GM21717 (cell line): ENCODE results near the gene CACNB1.

ENCODE experiments used
- ATAC-seq: cut with Tn5 transposase; IDR thresholded peaks from one replicate; pipeline ENCODE4 v1.9.1; 2021; ENCODE audit warnings: mild to moderate bottlenecking, moderate library complexity; ENCODE audit not compliant: unreplicated experiment

CACNB1 gene

DNA sequence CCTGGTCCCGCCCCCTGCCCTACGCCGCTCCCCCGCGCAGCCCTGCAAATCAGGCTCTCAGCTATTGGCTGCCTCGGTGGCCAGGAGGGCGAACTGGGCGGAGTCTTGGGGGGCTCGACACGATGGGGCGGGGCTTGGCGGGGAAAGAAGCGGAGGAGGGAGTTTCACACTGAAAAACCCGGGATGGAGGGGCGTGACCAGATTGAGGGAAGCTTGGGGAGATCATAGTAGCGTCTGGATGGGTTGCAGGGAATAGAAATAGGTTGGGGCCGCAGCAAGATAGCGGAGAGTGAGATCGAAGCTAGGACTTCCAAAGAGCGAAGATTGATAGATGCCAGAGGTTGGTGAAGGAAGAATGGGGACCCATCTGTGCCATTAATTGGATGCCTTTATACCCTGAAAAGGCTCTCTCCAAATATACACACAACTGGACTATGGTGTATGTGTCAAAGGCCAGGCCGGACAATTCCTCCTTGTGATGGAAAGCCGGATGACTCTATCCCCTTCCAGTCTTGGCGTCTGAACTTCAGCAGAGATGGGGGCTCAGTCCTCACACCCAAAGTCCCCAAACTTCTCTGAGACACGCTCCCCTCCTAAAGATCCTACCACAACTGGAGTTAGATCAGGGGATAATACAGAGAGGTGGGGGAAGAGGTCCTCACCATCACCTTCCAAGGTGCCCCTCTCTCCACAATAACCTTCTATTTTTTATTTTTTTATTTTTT lies 28.7 kb upstream of the CACNB1 start:
- ATAC-seq, result no peak

DNA sequence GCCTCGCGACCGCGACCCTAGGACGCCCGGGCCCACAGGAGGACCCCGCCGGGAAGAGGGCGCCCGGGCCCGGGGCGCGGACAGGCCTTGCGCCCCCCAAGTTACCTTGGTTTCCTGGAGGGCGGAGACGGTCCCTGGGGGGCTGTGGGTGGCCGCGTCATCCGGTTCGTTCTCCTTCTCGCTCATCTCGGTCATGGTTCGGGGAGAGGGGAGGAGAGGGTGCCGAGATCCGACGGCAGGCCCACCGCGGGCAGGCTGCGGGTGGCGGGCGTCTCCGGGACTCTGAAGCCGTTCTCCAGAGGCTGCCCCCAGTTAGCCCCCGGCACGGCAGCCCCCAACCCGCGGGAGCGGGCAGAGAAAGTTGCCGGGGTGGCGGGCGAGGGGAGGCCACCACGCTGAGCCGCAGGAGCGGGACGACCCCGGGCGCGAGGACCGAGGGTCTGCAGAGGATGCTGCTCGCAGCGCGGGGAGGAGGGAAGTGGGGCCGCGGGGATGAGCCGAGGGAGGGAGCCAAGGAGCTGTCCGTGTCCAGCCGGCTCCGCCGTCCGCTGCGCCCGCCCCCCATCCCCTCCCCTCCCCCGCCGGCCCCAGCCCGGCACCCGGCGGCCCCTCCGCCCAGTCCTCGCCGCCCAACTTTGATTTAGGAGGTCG lies 28.0 kb upstream of the CACNB1 start, which contains the start of gene STAC2:
STAC2 (minus strand) TSS at position 638 of the 651 bp plus-strand sequence; CDS start at position 195, 443 bp downstream.
- no peak for ATAC-seq

DNA sequence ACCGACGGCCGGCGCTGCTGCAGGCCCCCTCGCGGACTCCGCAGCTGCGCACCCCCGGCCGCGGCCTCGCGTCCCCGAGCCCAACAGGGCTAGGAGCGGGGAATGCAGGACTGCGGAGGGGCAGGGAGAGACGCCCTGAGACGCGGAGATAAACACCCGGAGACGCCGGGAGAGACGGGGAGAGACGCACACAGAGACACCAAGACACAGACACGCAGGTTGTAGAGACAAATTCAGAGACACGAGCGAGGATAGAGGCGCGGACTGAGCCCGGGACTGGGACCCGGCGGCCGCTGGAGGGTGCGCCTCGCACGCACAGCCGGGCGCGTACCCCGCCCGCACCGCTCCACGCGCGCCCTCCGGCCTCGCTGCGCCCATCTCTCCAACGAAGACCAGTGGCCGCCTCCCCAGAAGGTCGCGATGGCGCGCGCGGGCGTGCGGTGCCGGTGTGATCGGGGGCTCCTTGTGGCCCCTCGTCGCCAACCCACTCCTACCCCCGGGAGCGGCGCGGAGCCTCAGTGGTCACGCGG lies 27.4 kb upstream of the CACNB1 start:
- no peak for ATAC-seq

DNA sequence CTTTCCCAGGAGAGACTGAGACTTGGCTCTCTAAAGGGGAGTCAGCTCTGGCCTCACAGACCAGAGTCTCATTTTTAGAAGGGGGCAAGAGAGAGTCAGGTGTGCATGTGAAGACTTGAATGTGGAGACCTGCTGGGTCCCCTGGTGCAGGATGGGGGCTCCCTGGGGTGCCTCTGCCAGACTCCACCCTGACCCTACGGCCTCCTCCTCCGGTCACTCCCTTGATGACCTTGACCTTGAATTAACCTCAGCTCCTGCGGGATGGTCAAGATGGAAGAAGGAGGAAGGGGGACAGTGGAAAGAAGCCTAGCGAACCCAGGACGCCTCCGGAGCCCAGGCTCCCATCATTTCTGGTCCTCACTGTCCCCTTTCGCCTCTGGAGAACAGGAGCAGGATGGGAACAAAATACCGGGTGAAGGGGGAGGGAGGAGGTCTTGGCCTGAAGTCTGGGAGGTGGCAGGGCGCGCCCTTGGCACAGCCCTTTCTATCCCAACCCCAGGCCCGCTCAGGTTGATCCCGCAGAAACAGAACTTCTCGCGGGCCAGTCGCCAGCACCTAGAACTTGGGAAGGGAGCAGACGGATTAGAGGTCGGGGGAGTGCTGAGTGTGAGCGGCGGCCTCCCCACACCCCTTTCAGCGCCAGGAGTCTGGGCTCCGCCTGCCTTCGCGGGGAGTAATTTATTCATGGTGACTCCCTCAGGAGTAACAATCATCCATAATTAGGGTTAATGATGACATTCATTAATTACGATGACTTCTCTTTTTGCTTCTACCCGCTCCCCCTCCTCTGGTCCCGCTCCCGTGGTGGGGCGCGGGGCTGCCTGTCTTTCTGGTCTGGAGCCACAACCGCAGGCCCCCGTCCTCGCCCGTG lies 26.7 kb upstream of the CACNB1 start:
- ATAC-seq, result no peak

DNA sequence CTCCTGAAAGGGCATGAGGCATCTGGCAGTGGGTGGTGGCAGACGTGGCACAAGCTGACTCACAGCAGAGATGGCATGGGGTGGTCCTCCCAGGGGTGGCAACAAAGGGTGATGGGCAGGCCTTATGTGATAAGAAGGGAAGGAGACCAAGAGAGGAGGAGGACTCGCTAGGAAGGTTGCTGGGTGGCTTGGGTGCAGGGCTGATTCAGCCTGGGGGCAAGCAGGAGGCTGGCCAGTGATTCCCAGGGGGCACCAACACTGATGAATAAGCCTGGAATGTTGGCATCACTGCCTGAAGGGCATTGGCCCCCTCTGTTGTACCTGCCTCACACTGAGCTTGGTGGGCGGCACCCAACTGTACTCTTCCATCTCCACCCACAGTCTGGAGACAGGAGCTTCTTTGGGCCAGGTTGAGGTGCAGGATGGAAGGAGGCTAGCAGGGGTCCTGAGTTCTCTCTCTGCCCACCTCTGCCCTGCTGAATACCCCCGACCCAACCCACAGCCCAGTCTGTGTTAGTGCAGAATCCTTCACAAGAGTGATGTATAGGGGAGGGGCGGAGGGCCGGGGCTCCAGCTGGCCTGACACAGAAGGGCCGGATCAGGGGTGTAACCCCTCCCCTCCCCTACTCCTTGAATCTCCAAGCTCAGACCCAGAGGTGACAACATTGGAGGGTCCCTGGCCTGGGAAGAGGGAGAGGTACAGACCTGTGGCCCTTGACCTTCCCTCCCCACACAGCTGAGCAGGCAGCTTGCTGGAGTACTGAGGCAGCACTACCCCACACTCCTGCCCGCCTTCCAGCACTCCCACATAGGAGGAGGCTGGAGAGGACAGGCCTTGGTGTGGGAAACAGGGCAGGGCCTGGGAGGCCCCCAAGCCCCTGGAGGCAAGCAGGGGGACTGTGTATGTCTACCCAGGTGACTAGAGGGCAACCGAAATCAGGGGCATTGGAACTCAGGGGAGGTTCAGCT lies 25.7 kb upstream of the CACNB1 start:
- ATAC-seq, result no peak

DNA sequence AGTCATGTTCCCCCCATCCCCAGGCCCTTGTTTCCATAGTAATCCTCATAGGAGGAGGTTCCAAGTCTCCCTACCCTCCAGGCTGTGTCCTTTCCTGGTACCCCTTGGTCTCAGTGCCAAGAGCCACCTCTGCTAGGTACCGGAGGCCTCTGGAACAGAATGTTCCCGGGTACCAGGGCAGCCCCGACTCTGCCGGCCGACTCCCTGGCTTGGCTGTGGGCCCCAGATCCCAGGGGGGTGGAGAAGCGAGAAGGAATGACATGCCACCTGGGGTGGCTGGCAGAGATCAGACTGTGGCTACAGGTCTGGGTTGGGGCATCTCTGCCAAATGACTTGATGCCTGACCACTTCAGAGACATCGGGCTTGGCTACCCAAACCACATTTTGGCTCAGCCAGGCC lies 24.7 kb upstream of the CACNB1 start:
- ATAC-seq, result no peak

DNA sequence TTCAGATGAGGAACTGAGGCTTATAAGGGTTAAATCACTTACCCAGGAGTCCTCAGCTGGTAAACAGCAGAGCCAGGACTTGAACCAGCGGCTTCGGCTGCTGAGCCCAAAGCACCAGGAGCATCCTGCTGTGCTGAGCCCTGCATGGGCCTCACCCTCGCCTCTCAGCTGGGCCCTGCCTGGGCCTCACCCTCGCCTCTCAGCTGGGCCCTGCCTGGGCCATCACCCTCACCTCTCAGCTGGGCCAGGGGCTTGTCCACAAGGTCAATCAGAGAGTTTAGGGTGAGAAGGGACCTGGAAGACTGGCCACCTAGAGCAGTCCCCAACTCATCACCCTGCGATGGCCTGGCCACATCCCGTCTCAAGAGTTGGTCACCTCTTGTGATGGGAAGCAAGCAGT lies 24.1 kb upstream of the CACNB1 start:
- ATAC-seq, result no peak

DNA sequence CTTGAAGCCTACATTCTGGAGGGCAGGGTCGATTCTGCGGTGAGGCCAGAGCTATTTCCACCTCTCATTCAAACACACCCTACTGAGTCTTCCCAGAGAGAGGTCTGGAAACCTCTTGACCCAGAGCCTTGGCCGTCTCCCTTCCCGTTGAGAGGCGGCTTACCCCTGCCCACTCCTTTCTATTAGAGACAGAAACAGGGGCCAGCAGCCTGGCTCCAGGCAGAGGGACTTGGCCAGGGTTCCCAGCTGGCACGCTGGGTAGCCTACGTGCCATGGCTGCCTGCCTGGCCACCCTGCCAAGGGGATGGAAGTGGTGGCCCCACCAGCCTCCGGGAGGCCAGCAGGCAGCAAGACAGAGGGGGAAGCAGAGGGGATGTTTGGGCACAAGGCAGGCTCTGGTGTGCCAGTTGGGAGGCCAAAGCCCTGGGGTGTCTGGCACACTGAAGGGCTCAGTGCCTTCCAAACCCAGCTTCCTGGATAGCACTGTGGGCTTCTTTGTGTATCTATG lies 22.2 kb upstream of the CACNB1 start:
- no peak for ATAC-seq

DNA sequence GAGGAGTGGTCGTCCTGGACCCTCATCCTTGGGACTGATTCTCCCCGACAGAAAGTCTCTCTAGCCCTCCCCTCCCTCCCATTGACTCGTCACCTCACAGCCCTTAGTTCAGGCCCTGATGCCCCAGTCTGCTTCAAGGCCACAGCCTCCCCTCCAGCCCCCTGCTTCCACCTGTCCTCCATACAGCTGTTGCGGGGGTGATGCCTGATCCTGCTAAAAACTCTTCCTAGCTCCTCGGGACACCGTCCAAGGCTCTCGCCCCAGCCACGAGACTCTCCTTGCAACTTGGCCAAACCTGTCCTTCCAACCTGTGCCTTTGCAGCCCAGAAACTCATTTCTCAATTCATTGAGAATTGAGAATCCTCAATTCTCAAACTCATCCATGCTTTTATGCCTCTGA lies 21.4 kb upstream of the CACNB1 start:
- ATAC-seq, result no peak

DNA sequence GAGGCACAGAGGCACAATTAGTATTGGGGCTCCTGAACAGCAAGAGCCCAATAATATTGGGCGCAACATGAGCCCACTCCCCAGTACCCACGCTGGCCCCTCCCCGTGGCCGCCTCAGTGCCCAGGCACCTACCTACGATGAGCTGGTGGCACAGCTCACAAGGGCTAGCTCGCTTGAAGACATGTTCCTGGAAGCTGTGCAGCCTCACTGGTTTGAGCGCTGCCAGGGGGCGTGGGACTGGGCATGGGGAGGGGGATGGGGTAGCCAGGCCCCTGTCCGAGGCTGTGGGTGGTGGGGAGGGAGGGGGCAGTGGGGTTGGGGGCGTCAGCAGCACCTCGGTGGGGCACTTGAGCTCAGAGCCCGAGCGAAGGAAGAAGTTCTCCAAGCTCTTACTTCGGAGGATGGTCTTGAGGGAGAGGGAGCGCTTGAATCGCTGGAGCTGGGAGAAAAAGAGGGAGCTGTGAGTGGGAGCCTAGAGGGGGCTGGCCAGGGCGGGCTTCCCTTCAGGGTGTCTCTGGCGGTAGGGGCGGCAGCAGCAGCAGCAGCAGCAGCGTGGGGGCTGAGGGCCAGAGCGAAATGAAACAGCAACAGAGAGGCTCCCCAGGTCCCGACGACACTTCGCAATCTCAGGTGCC lies 20.4 kb upstream of the CACNB1 start:
- no peak for ATAC-seq

DNA sequence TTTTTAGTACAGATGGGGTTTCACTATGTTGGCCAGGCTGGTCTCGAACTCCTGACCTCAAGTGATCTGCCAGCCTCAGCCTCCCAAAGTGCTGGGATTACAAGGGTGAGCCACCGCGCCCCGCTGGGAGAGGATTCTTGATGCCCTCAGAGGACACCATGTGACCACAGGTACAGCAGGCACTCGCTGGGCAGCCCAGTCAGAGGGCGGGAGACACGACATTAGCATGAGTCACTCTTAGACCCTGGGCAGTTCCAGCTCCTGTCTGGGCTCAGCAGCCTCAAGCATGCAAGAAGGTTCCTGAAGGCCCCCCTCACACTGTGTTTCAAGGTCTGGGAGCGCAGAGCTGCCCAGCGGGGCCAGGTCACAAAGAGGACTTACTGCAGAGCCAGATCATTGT lies 16.4 kb upstream of the CACNB1 start:
- ATAC-seq, result no peak

DNA sequence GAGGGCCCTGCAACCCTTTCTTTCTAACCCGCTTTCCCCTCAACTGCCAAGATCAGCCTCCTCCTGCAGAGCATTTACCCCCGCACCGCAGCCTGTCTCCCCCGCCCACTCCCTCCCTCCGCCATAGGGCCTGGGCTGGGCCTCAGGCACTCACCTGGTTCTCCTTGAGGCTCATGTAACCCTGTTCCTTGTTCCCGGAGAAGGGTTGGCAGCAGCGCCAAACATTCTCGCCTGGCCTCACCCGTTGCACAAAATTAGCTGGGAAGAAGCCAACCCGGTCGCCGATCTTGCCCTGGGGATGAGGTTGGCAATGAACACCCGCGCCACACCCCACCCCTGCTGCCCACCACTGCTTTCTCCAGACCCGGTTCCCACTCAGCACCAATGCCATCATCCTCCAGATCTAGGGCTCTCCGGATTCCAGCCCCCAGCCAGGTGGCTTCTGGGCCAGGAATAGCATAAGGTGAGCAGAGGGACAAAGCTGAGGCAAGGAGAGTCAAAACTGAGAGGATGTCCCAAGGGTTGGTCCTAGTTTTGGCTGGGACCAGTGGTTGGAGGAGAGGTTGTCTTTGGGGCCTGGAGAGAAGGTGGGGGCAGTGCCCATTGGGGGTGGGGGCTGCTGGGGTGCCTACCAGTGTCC lies 15.5 kb upstream of the CACNB1 start:
- no peak for ATAC-seq

DNA sequence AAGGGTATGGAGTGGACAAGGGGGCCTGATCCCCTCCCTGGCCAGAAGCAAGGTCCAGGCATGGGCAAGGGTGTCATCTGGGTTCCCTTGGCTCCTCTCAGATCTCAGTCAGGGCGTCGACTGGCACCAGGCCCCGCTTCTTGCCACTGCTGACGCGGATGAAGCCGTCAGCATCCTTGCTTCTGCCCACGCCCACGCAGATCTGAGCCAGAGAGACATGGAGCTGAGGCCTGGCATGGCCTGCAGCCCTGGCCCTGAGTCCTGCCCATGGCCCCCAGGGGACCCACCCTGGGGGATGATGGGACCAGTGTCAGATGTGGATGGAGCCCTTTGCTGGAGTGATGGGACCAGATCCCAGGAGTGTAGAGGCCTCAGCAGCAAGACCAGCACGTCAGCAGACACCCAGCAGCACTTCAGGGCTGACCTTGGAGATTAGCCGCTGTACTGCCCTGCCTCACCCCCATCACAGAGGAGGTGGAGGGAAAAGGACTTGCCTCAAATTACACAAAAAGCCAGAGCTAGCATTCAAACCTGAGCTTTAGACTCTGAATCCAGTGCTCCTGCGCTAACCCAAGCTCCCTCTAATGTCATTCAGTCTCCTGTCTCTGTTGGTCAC lies 14.8 kb upstream of the CACNB1 start:
- ATAC-seq, result no peak

DNA sequence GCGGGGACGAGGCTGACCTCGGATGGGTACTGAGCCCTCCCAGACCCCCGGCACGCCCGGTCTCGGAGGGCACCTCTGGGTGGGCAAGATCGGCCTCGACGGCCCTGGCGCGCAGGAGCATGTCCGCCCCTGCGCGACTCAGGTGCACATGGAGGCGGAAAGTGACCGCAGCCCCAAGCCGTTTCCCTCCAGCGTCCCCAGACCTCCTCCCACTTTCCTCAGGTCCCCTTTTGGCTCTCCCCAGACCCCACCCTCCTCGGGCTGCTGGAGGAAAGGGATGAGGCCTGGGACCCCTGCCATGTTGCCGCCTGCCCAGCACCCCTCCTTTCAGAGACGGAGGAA lies 12.6 kb upstream of the CACNB1 start:
- no peak for ATAC-seq

DNA sequence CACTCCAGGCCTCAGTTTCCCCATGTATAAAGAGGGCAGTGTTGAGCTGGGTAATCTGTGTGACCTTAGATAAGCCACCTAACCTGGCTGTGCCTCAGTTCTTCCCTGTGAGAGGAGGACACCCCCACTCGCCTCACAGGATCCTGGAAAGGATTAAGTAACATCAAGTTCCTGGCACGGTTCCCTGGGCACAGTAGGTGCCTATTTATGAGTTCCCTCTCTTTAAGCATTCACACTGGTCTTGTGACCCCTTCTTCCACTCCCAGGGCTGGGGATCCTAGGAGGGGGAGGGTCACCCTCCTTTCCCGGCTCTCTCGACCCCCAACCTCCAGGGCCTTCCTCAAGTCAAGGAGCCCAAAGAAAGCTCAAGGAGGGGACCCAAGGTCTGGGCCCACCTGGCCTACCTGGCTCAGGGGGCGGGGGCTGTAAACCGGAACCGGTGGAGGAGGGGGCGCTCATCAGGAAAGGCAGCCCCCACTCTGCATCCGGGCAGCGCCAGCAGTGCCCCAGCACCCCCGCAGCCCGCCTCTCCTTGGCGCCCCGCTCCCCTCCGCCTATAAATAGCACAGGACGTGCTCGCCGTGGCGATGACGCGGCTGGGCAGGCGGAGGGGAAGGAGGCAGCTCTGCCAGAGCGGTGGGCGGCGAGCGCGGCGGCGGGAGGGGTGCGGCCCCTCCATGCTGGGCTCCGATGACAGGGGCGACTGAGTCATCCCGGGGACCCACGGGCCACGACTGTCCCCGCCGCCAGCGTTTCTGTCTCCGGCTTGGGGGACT lies 12.0 kb upstream of the CACNB1 start:
- ATAC-seq, result no peak

DNA sequence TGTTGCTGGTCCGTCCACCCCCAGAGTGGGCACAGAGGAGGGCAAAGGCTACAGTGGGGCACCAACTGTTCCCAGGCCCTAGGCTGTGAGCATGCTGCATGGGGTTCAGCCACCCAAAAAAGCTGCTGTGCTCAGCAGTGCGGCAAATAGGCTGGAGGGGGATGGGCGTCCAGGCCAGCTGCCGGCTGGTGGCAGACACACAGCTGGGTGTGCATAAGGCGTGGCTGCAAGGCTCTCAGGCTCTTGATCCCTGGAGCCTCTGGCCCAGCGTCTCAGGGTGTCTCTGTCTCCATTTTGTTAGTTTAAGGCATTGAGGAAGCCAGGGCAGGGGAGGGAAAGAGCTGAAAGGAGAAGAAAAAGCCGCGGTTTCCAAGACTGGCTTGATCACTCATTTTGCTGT lies 11.4 kb upstream of the CACNB1 start:
- no peak for ATAC-seq

DNA sequence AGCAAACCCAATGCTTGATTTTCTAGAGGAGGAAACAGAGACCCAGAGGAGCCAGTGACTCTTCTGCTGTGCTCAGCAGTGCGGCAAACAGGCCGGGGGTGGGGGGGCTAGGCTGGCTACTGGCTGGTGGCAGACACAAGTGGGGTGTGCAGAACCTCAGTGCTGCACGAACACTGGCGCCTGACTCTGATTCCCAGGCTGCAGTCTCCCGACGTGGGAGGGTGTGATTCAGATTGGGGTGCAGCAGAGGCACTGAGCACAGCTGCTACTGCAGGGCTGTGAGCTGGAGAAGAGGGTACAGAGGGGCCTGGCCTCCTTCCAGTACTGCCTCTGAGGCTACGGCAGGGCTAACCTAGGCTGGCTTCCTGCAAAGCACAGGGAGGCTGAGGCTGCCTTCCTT lies 10.7 kb upstream of the CACNB1 start:
- no peak for ATAC-seq

DNA sequence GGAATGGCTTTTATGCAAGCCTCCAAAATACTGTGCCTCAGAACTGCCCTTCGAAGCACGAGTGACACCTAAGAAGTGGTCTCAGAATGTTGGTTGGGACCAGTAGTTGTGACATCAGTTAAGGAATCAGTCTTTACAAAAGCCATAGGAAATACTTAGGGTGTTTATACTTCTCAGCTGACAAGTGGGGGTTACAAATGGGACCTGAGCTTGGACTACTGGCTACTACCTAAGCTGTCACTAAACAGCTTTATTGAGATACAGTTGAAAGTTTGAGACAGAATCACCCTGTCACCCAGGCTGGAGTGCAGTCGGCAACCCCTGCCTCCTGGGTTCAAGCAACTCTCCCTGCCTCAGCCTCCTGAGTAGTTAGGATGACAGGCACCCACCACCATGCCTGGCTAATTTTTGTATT lies 7.7 kb upstream of the CACNB1 start:
- ATAC-seq, result no peak
